ENCODE results near the gene NUPR1.

DNA sequence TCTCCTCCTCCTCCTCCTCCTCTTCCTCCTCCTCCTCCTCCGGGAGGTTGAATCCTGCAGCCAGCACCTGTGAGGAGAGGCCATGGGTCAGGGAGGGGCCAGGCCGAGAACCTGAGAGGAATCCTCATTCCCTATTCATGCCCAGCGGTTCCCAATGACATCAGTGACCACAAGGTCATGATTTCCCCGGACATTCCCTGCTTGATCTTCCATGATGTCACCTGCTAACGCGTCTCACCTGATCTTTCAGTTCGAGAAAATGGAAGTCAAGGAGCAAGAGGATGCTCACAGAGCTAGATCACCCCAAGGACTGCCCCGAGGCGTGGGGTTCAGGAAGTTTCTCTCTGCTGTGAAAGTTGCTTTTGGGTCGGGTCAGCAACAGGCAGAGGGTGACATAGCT lies 38.9 kb downstream of the NUPR1 start:
- TF ChIP-seq, protein P1, sequence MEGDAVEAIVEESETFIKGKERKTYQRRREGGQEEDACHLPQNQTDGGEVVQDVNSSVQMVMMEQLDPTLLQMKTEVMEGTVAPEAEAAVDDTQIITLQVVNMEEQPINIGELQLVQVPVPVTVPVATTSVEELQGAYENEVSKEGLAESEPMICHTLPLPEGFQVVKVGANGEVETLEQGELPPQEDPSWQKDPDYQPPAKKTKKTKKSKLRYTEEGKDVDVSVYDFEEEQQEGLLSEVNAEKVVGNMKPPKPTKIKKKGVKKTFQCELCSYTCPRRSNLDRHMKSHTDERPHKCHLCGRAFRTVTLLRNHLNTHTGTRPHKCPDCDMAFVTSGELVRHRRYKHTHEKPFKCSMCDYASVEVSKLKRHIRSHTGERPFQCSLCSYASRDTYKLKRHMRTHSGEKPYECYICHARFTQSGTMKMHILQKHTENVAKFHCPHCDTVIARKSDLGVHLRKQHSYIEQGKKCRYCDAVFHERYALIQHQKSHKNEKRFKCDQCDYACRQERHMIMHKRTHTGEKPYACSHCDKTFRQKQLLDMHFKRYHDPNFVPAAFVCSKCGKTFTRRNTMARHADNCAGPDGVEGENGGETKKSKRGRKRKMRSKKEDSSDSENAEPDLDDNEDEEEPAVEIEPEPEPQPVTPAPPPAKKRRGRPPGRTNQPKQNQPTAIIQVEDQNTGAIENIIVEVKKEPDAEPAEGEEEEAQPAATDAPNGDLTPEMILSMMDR (optimal IDR thresholded peaks at IDR 0.05 in 1 of 3, IDR thresholded peaks at IDR 0.05 in 1 of 3, conservative IDR thresholded peaks at IDR 0.05 in 1 of 3; ENCODE audit: extremely low read depth in 1 of 3, insufficient read depth in 2 of 3, low read length in 3 of 3): no peak
- no peak for TF ChIP-seq EZH2 (IDR thresholded peaks at IDR 0.05; ENCODE audit: low read length)
